ENCODE results near the gene CARD11. TPM values are rescaled to one million over a fixed set of nuclear protein-coding genes. Genes with fewer than 3 reads are reported as not detected.
A peak's percentile ranks its signal among the peaks of the same experiment; 100 is the strongest.

The CARD11 gene
- total and polyA plus RNA-seq, 7 experiments from 2014 or later = 13.3 to 136 (median 113) TPM

GRCh38 chr7:2893411-2893861, 150.2 kb downstream of the CARD11 start:
- Histone ChIP-seq H3K4me1 (ENCODE audit: control insufficient read depth in 2 of 2, insufficient read depth in 2 of 2, low read length in 2 of 2) (peaks cover 10 to 11% of the 10 kb centered on the region in 2 donors), H3K27ac (ENCODE audit: low read depth, low read length) (no peak overlapping the region), H3K27me3 (ENCODE audit: control insufficient read depth in 2 of 2, insufficient read depth in 2 of 2, low read length in 2 of 2) (no peaks in the 10 kb centered on the region), H3K4me3 (ENCODE audit: low read length) (no peak overlapping the region), H3K9me3 (ENCODE audit: control insufficient read depth in 2 of 3, low read length in 3 of 3) (no peaks in the 10 kb centered on the region), H3K36me3 (ENCODE audit: control insufficient read depth in 2 of 3, insufficient read depth in 3 of 3, low read length in 3 of 3) (no peaks in the 10 kb centered on the region)
- POLR2A ChIA-PET = no interaction called here
- no peaks in the 10 kb centered on the region for H3K27me3 Mint-ChIP-seq
- CTCF ChIA-PET = interaction anchor here (0.8 to 1.0 kb wide), 3 partner anchors 29 to 338 kb away, joined by 3 to 10 read pairs (median 3); no protein-coding TSS in a partner anchor
- intact Hi-C loops (cut with micrococcal nuclease) = no loop called here
- H3K27ac Mint-ChIP-seq = peak overlapping the region in 4 of 9 donors; percentile 9 to 83 (median 74)
- DNase-seq = no peak
- H3K4me3 Mint-ChIP-seq = peak overlapping the region in 9 of 10 donors; percentile 32 to 89 (median 48)
- peaks cover 9 to 29% (median 21%) of the 10 kb centered on the region in 7 donors for H3K4me1 Mint-ChIP-seq
- peaks cover 0 to 2% (median 0%) of the 10 kb centered on the region in 5 donors for H3K36me3 Mint-ChIP-seq
- H3K9me3 Mint-ChIP-seq = no peaks in the 10 kb centered on the region
- peak; percentile 30 for ATAC-seq

DNA sequence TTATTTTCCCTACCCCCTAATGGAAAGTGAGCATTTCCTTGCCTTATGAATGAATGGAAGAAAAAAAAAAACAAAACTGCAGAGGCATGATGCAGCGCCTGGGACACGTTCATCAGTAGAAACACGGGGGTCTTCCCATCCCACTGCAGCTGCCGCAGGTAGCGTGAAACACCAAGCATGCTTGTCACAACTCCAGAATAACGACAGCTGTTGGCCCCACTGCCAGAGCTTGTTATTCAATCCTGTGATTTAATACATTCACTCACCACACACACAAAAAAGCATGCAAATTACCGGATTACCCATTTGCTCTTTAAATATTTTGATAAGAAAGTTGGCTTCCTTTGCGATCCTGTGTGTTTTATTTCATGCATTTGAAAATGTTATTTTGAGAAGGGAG, 151.1 kb downstream of the CARD11 start:
- Histone ChIP-seq H3K4me3 (ENCODE audit: low read length) (no peak overlapping the region), H3K27me3 (ENCODE audit: control insufficient read depth in 2 of 2, insufficient read depth in 2 of 2, low read length in 2 of 2) (no peaks in the 10 kb centered on the region), H3K36me3 (ENCODE audit: control insufficient read depth in 2 of 3, insufficient read depth in 3 of 3, low read length in 3 of 3) (no peaks in the 10 kb centered on the region), H3K9me3 (ENCODE audit: control insufficient read depth in 2 of 3, low read length in 3 of 3) (no peaks in the 10 kb centered on the region), H3K27ac (ENCODE audit: low read depth, low read length) (no peak overlapping the region), H3K4me1 (ENCODE audit: control insufficient read depth in 2 of 2, insufficient read depth in 2 of 2, low read length in 2 of 2) (peaks cover 10 to 11% of the 10 kb centered on the region in 2 donors)
- Mint-ChIP-seq H3K4me1 (peaks cover 9 to 29% (median 21%) of the 10 kb centered on the region in 7 donors), H3K9me3 (no peaks in the 10 kb centered on the region), H3K27ac (peak overlapping the region in 1 of 9 donors; percentile 76), H3K27me3 (no peaks in the 10 kb centered on the region), H3K4me3 (peak overlapping the region in 3 of 10 donors; percentile 20 to 45 (median 22)), H3K36me3 (peaks cover 0 to 2% (median 0%) of the 10 kb centered on the region in 5 donors)
- POLR2A ChIA-PET = no interaction called here
- CTCF ChIA-PET = no interaction called here
- DNase-seq (no peak), ATAC-seq (no peak)
- intact Hi-C loops (cut with micrococcal nuclease) = no loop called here

- ChIA-PET POLR2A (no interaction called here), CTCF (interaction anchor here (0.5 to 2.0 kb wide), 11 partner anchors 21 to 1010 kb away, joined by 3 to 13 read pairs (median 3); no protein-coding TSS in a partner anchor)
- H3K9me3 ChIP-seq (ENCODE audit: control insufficient read depth in 2 of 3, low read length in 3 of 3) = no peaks in the 10 kb centered on the region
- Mint-ChIP-seq H3K4me3 (no peak overlapping the region), H3K27me3 (no peaks in the 10 kb centered on the region), H3K9me3 (peaks cover 0 to 1% (median 0%) of the 10 kb centered on the region in 11 donors), H3K36me3 (no peaks in the 10 kb centered on the region), H3K4me1 (peaks cover 0 to 13% (median 8%) of the 10 kb centered on the region in 7 donors), H3K27ac (no peak overlapping the region)
- H3K4me1 ChIP-seq (ENCODE audit: control insufficient read depth in 2 of 2, insufficient read depth in 2 of 2, low read length in 2 of 2) = no peaks in the 10 kb centered on the region
- ATAC-seq = no peak
- intact Hi-C loops (cut with micrococcal nuclease) = loop anchor here (1.0 to 5.0 kb wide), 5 partner anchors 177 to 1009 kb away; no protein-coding TSS in a partner anchor
- no peak overlapping the region for H3K4me3 ChIP-seq (ENCODE audit: low read length)
- H3K27ac ChIP-seq (ENCODE audit: low read depth, low read length) = no peak overlapping the region
- H3K27me3 ChIP-seq (ENCODE audit: control insufficient read depth in 2 of 2, insufficient read depth in 2 of 2, low read length in 2 of 2) = no peaks in the 10 kb centered on the region
- H3K36me3 ChIP-seq (ENCODE audit: control insufficient read depth in 2 of 3, insufficient read depth in 3 of 3, low read length in 3 of 3) = no peaks in the 10 kb centered on the region
- DNase-seq = no peak
Measured at GRCh38 chr7:2887816-2888215, 155.9 kb downstream of the CARD11 start.

- Histone ChIP-seq H3K27me3 (ENCODE audit: control insufficient read depth in 2 of 2, insufficient read depth in 2 of 2, low read length in 2 of 2) (no peaks in the 10 kb centered on the region), H3K4me3 (ENCODE audit: low read length) (no peak overlapping the region), H3K9me3 (ENCODE audit: control insufficient read depth in 2 of 3, low read length in 3 of 3) (no peaks in the 10 kb centered on the region), H3K36me3 (ENCODE audit: control insufficient read depth in 2 of 3, insufficient read depth in 3 of 3, low read length in 3 of 3) (no peaks in the 10 kb centered on the region), H3K27ac (ENCODE audit: low read depth, low read length) (no peak overlapping the region), H3K4me1 (ENCODE audit: control insufficient read depth in 2 of 2, insufficient read depth in 2 of 2, low read length in 2 of 2) (no peaks in the 10 kb centered on the region)
- H3K4me1 Mint-ChIP-seq = peaks cover 0 to 9% (median 6%) of the 10 kb centered on the region in 7 donors
- H3K4me3 Mint-ChIP-seq = peak overlapping the region in 4 of 10 donors; percentile 16 to 38 (median 36)
- ChIA-PET POLR2A (no interaction called here), CTCF (interaction anchor here (0.6 to 1.5 kb wide), 6 partner anchors 20 to 1011 kb away, joined by 3 to 4 read pairs (median 4); no protein-coding TSS in a partner anchor)
- no peaks in the 10 kb centered on the region for H3K27me3 Mint-ChIP-seq
- intact Hi-C loops (cut with micrococcal nuclease) = loop anchor here (1.0 to 5.0 kb wide), 5 partner anchors 178 to 1010 kb away; no protein-coding TSS in a partner anchor
- peaks cover 0 to 1% (median 0%) of the 10 kb centered on the region in 11 donors for H3K9me3 Mint-ChIP-seq
- peak overlapping the region in 4 of 9 donors; percentile 3 to 57 (median 24) for H3K27ac Mint-ChIP-seq
- ATAC-seq (peak; percentile 89), DNase-seq (peak in 8 of 9 donors; percentile 28 to 59 (median 50))
- no peaks in the 10 kb centered on the region for H3K36me3 Mint-ChIP-seq
Measured at GRCh38 chr7:2886900-2887299, 156.8 kb downstream of the CARD11 start.

DNA sequence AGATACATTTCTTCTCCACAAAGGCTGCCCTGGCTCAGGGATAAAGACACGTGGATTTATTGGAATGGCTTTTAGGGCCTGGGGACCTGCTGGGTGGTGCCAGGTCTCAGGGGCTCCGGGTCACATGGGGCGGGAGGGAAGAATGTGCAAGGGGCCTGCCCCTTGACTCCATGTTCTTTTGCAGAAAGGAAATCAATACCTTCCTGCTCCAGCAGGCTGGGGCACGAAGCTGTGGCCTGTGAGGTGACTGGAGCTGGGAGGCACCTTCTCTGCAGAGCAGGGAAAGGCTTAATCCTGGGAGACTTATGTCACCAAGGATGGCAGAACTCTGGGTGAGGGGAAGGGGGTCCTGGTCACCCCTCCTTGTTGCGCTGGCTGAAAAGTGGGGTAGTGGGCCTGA, 157.3 kb downstream of the CARD11 start:
- ChIA-PET POLR2A (no interaction called here), CTCF (interaction anchor here (0.6 to 1.1 kb wide), 2 partner anchors 269 to 1590 kb away, joined by 3 read pairs; no protein-coding TSS in a partner anchor)
- Mint-ChIP-seq H3K27ac (peak overlapping the region in 1 of 9 donors; percentile 11), H3K4me1 (peaks cover 0 to 9% (median 6%) of the 10 kb centered on the region in 7 donors), H3K27me3 (no peaks in the 10 kb centered on the region), H3K9me3 (peaks cover 0 to 1% (median 0%) of the 10 kb centered on the region in 11 donors), H3K36me3 (no peaks in the 10 kb centered on the region), H3K4me3 (no peak overlapping the region)
- H3K27ac ChIP-seq (ENCODE audit: low read depth, low read length) = no peak overlapping the region
- H3K4me3 ChIP-seq (ENCODE audit: low read length) = no peak overlapping the region
- H3K4me1 ChIP-seq (ENCODE audit: control insufficient read depth in 2 of 2, insufficient read depth in 2 of 2, low read length in 2 of 2) = no peaks in the 10 kb centered on the region
- intact Hi-C loops (cut with micrococcal nuclease) = loop anchor here (2.0 to 5.0 kb wide), 2 partner anchors 434 to 1010 kb away; no protein-coding TSS in a partner anchor
- H3K36me3 ChIP-seq (ENCODE audit: control insufficient read depth in 2 of 3, insufficient read depth in 3 of 3, low read length in 3 of 3) = no peaks in the 10 kb centered on the region
- no peaks in the 10 kb centered on the region for H3K9me3 ChIP-seq (ENCODE audit: control insufficient read depth in 2 of 3, low read length in 3 of 3)
- DNase-seq = no peak
- H3K27me3 ChIP-seq (ENCODE audit: control insufficient read depth in 2 of 2, insufficient read depth in 2 of 2, low read length in 2 of 2) = no peaks in the 10 kb centered on the region
- ATAC-seq = no peak

DNA sequence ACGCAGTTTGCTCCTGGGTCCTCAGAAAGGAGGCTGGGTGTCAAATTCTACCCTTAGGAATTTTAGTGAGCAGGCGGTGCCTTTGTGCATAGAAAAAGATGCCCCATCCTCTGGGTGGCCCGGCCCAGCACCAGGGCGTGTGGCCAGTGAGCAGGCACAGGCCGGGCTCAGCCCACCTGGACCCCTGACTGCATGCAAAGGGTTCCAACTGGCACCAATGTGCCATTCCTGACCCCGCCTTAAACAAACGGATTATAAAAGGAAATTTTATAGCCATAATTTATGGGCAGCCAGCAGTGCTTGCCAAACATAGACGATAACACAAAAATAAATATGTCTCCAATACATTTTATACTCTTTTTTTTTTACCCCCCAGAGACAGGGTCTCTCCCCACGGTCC, 159.5 kb downstream of the CARD11 start:
- H3K27ac Mint-ChIP-seq = peak overlapping the region in 2 of 9 donors; percentile 14 to 24
- no peak overlapping the region for H3K27ac ChIP-seq (ENCODE audit: low read depth, low read length)
- H3K4me1 ChIP-seq (ENCODE audit: control insufficient read depth in 2 of 2, insufficient read depth in 2 of 2, low read length in 2 of 2) = peaks cover 2 to 6% of the 10 kb centered on the region in 2 donors
- ChIA-PET POLR2A (no interaction called here), CTCF (interaction anchor here (0.7 to 1.0 kb wide), 2 partner anchors 12 to 73 kb away, joined by 3 read pairs; no protein-coding TSS in a partner anchor)
- peaks cover 0 to 1% (median 0%) of the 10 kb centered on the region in 11 donors for H3K9me3 Mint-ChIP-seq
- ATAC-seq = no peak
- no peak overlapping the region for H3K4me3 ChIP-seq (ENCODE audit: low read length)
- no peaks in the 10 kb centered on the region for H3K27me3 ChIP-seq (ENCODE audit: control insufficient read depth in 2 of 2, insufficient read depth in 2 of 2, low read length in 2 of 2)
- no peaks in the 10 kb centered on the region for H3K9me3 ChIP-seq (ENCODE audit: control insufficient read depth in 2 of 3, low read length in 3 of 3)
- no peak for DNase-seq
- no peaks in the 10 kb centered on the region for H3K27me3 Mint-ChIP-seq
- H3K36me3 ChIP-seq (ENCODE audit: control insufficient read depth in 2 of 3, insufficient read depth in 3 of 3, low read length in 3 of 3) = no peaks in the 10 kb centered on the region
- H3K4me1 Mint-ChIP-seq = peaks cover 9 to 24% (median 18%) of the 10 kb centered on the region in 7 donors
- no peaks in the 10 kb centered on the region for H3K36me3 Mint-ChIP-seq
- intact Hi-C loops (cut with micrococcal nuclease) = no loop called here
- H3K4me3 Mint-ChIP-seq = no peak overlapping the region
